CD14-positive monocyte (primary cell): ENCODE measurements around the gene AGAP1. TPM values are rescaled to one million over a fixed set of nuclear protein-coding genes. Genes with fewer than 3 reads are reported as not detected.

Source experiments
- DNase-seq, 3 donors: peaks; one replicate each; pipeline ENCODE4 v3.0.0-alpha.2; 2011 to 2022
- H2AFZ ChIP-seq: 2 replicates; pipeline ENCODE4 v1.6.0; 2012; ENCODE audit warnings: mild to moderate bottlenecking, low read depth, low read length, inconsistent platforms; ENCODE audit not compliant: insufficient read depth, poor library complexity, severe bottlenecking
- H3K27ac ChIP-seq, 2 donors: 1 replicate in 1 of 2; 2 replicates in 1 of 2; pipeline ENCODE4 v1.5.1; 2012 to 2013; ENCODE audit warnings: low read length in 2 of 2, control low read depth in 1 of 2, inconsistent platforms in 1 of 2, low read depth in 1 of 2, mild to moderate bottlenecking in 1 of 2
- H3K27me3 ChIP-seq, 2 donors: one replicate each; pipeline versions ENCODE4 v1.6.0 to v1.6.1; 2011 to 2013; ENCODE audit warnings: low read length in 2 of 2; ENCODE audit not compliant: control insufficient read depth in 2 of 2, insufficient read depth in 2 of 2
- H3K36me3 ChIP-seq, 2 donors: replicated peaks in 1 of 2; 1 replicate in 1 of 2; 2 replicates in 1 of 2; pipeline versions ENCODE4 v1.5.1 to v1.6.1; 2012 to 2013; ENCODE audit warnings: low read length in 2 of 2, control low read depth in 1 of 2, inconsistent platforms in 1 of 2, mild to moderate bottlenecking in 1 of 2; ENCODE audit not compliant: insufficient read depth in 2 of 2, control insufficient read depth in 1 of 2
- H3K4me1 ChIP-seq, 2 donors: 1 replicate in 1 of 2; 2 replicates in 1 of 2; pipeline versions ENCODE4 v1.5.1 to v1.6.1; 2012 to 2013; ENCODE audit warnings: low read length in 2 of 2, control low read depth in 1 of 2, inconsistent platforms in 1 of 2, mild to moderate bottlenecking in 1 of 2, moderate library complexity in 1 of 2; ENCODE audit not compliant: insufficient read depth in 2 of 2, control insufficient read depth in 1 of 2
- H3K4me2 ChIP-seq: replicated peaks from 2 replicates; pipeline ENCODE3; 2012; ENCODE audit warnings: low read length, moderate library complexity, mild to moderate bottlenecking; ENCODE audit not compliant: poor library complexity, severe bottlenecking; ENCODE audit errors: extremely low read depth
- H3K4me3 ChIP-seq, 3 experiments: fragments of 200-600 bp in 1 of 3; sonication (generic) in 1 of 3; replicated peaks in 1 of 3; 1 replicate in 2 of 3; 2 replicates in 1 of 3; pipeline ENCODE4 v1.5.1; 2011 to 2013; ENCODE audit warnings: low read length in 3 of 3, mild to moderate bottlenecking in 3 of 3, control low read depth in 2 of 3, low read depth in 2 of 3, inconsistent platforms in 1 of 3, moderate library complexity in 1 of 3
- H3K79me2 ChIP-seq: 2 replicates; pipeline ENCODE4 v1.6.0; 2012; ENCODE audit warnings: mild to moderate bottlenecking, control low read depth, inconsistent platforms, low read length, moderate library complexity; ENCODE audit not compliant: insufficient read depth
- H3K9ac ChIP-seq: 2 replicates; pipeline ENCODE4 v1.6.0; 2017; ENCODE audit warnings: low read length, mild to moderate bottlenecking; ENCODE audit not compliant: insufficient read depth, poor library complexity, severe bottlenecking
- H3K9me3 ChIP-seq, 2 donors: replicated peaks in 1 of 2; 1 replicate in 1 of 2; 2 replicates in 1 of 2; pipeline versions ENCODE4 v1.5.1 to v1.6.1; 2012 to 2013; ENCODE audit warnings: low read length in 2 of 2, control low read depth in 1 of 2; ENCODE audit not compliant: control insufficient read depth in 1 of 2, insufficient read depth in 1 of 2
- H4K20me1 ChIP-seq: 2 replicates; pipeline ENCODE4 v1.6.0; 2012; ENCODE audit warnings: mild to moderate bottlenecking, low read length, control low read depth, moderate library complexity; ENCODE audit not compliant: insufficient read depth
- H3K27ac Mint-ChIP-seq, 7 donors: one replicate each; pipeline ENCODE4 v1.8.0; 2020; ENCODE audit warnings: mild to moderate bottlenecking in 7 of 7, mixed read lengths in 7 of 7, moderate library complexity in 6 of 7, inconsistent platforms in 2 of 7
- H3K27me3 Mint-ChIP-seq, 3 donors: one replicate each; pipeline ENCODE4 v1.8.0; 2021 to 2022; ENCODE audit warnings: low read depth in 3 of 3, mild to moderate bottlenecking in 3 of 3, mixed read lengths in 3 of 3, moderate library complexity in 3 of 3, inconsistent platforms in 1 of 3
- H3K36me3 Mint-ChIP-seq, 2 donors: one replicate each; pipeline ENCODE4 v1.8.0; 2020; ENCODE audit warnings: mixed read lengths in 2 of 2, inconsistent platforms in 1 of 2, mild to moderate bottlenecking in 1 of 2
- H3K4me1 Mint-ChIP-seq: one replicate; pipeline ENCODE4 v1.8.0; 2020; ENCODE audit warnings: mild to moderate bottlenecking, mixed read lengths
- H3K4me3 Mint-ChIP-seq, 2 donors: one replicate each; pipeline ENCODE4 v1.8.0; 2020; ENCODE audit warnings: mild to moderate bottlenecking in 2 of 2, mixed read lengths in 2 of 2, moderate library complexity in 1 of 2
- H3K9me3 Mint-ChIP-seq, 7 donors: one replicate each; pipeline ENCODE4 v1.8.0; 2020 to 2022; ENCODE audit warnings: mixed read lengths in 7 of 7, mild to moderate bottlenecking in 6 of 7, moderate library complexity in 6 of 7, inconsistent platforms in 2 of 7
- WGBS: methylation state at CpG from one replicate; pipeline ENCODE4 v1.1.5; 2013; ENCODE audit warnings: missing lambda C conversion rate; ENCODE audit not compliant: insufficient coverage; 5-methylcytosine and 5-hydroxymethylcytosine counted together
- intact Hi-C, 2 donors: fragments of 100-400 bp; cut with micrococcal nuclease; formaldehyde crosslinking; loops; one replicate each; pipeline versions ENCODE4 v1.15.0 to v1.15.1; 2023
- polyA plus RNA-seq, 3 donors: library from polyadenylated mRNA; depleted of rRNA in 1 of 3; unstranded in 2 of 3; stranded (reverse) in 1 of 3; fragments of 300-500 nt in 2 of 3; fragments of >200 nt in 1 of 3; fragmentation: Illumina TruSeq in 2 of 3; gene quantifications; 1 replicate in 2 of 3; 2 replicates in 1 of 3; pipeline ENCODE4 v1.2.3, GENCODE V29; 2012 to 2021
- TF ChIP-seq, protein P1 (sequence below): fragments of 200-600 bp; IDR thresholded peaks from one replicate; pipeline ENCODE4 v1.8.0; 2022; ENCODE audit warnings: antibody characterized with exemption, mild to moderate bottlenecking

The AGAP1 gene
- polyA plus RNA-seq, 3 donors, result 0.12 TPM; not detected in 2

DNA sequence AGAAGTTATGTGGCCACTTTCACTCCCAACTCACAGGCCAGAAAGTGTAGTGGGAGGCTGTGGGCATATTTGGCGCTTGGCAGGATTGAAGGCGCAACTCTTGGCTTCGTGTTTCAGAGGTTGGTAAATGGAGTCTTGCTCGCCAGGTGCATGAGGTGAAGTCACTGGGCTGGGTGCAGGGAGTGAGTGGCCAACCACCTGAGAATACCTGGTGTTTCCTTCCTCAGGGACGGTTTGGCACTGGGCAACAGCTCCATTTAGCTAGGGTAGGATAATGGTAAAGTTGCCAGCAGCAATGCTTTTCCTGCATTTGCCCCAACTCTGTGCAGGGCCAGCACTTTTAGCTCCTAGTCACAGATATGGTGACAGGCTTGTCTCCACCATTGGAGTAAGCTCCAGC is 115.9 kb downstream of the AGAP1 start:
- no peaks in the 10 kb centered on the region for H3K79me2 ChIP-seq
- H3K4me3 Mint-ChIP-seq, result no peak overlapping the region
- no peaks in the 10 kb centered on the region for H4K20me1 ChIP-seq
- no peak overlapping the region for H3K27ac ChIP-seq
- peaks cover under 1 to 10% (median 9%) of the 10 kb centered on the region in 3 donors for H3K27me3 Mint-ChIP-seq
- no peak overlapping the region for H3K4me3 ChIP-seq
- WGBS, result 100% methylated on average over 2 of the region's 5 CpGs
- peaks cover 0 to 3% of the 10 kb centered on the region in 2 donors for H3K27me3 ChIP-seq
- H3K4me1 ChIP-seq, result peaks cover 6 to 7% of the 10 kb centered on the region in 2 donors
- no peak for DNase-seq
- H3K36me3 Mint-ChIP-seq, result no peaks in the 10 kb centered on the region
- TF ChIP-seq, protein P1, sequence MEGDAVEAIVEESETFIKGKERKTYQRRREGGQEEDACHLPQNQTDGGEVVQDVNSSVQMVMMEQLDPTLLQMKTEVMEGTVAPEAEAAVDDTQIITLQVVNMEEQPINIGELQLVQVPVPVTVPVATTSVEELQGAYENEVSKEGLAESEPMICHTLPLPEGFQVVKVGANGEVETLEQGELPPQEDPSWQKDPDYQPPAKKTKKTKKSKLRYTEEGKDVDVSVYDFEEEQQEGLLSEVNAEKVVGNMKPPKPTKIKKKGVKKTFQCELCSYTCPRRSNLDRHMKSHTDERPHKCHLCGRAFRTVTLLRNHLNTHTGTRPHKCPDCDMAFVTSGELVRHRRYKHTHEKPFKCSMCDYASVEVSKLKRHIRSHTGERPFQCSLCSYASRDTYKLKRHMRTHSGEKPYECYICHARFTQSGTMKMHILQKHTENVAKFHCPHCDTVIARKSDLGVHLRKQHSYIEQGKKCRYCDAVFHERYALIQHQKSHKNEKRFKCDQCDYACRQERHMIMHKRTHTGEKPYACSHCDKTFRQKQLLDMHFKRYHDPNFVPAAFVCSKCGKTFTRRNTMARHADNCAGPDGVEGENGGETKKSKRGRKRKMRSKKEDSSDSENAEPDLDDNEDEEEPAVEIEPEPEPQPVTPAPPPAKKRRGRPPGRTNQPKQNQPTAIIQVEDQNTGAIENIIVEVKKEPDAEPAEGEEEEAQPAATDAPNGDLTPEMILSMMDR, result no peak
- H3K9ac ChIP-seq, result no peak overlapping the region
- no peak overlapping the region for H3K27ac Mint-ChIP-seq
- H2AFZ ChIP-seq, result no peak overlapping the region
- H3K9me3 ChIP-seq, result no peaks in the 10 kb centered on the region
- H3K9me3 Mint-ChIP-seq, result peaks cover 0 to 2% (median 0%) of the 10 kb centered on the region in 7 donors
- H3K4me1 Mint-ChIP-seq, result peaks cover 8% of the 10 kb centered on the region
- no peak overlapping the region for H3K4me2 ChIP-seq
- intact Hi-C loops, result no loop called here
- H3K36me3 ChIP-seq, result no peaks in the 10 kb centered on the region

GRCh38 chr2:235610696-235611257 is 116.9 kb downstream of the AGAP1 start:
- 87% methylated on average over 11 of the region's 12 CpGs for WGBS
- Histone ChIP-seq H4K20me1 (no peaks in the 10 kb centered on the region), H2AFZ (no peak overlapping the region), H3K9ac (no peak overlapping the region), H3K36me3 (no peaks in the 10 kb centered on the region), H3K4me3 (no peak overlapping the region), H3K79me2 (no peaks in the 10 kb centered on the region), H3K27me3 (peaks cover 0 to 3% of the 10 kb centered on the region in 2 donors), H3K4me1 (peaks cover 8 to 11% of the 10 kb centered on the region in 2 donors), H3K9me3 (no peaks in the 10 kb centered on the region), H3K27ac (no peak overlapping the region), H3K4me2 (no peak overlapping the region)
- no peak for DNase-seq
- Mint-ChIP-seq H3K4me1 (peaks cover 15% of the 10 kb centered on the region), H3K4me3 (no peak overlapping the region), H3K27me3 (peaks cover 0 to 10% (median 9%) of the 10 kb centered on the region in 3 donors), H3K9me3 (peaks cover 0 to 2% (median 0%) of the 10 kb centered on the region in 7 donors), H3K36me3 (no peaks in the 10 kb centered on the region), H3K27ac (no peak overlapping the region)
- intact Hi-C loops, result no loop called here
- TF ChIP-seq, protein P1, result no peak
